Kidney (tissue), 14 donors: ENCODE data around the gene TUBA4A. TPM values are rescaled to one million over a fixed set of nuclear protein-coding genes. Genes with fewer than 3 reads are reported as not detected.

ENCODE experiments used
- DNase-seq, 5 donors: peaks; one replicate each; pipeline ENCODE4 v3.0.0-alpha.2; 2013 to 2020
- FAIRE-seq: peaks from 2 replicates; lab custom pipeline; 2012; peaks lifted over from hg19 to GRCh38; lab: Jason Lieb, UNC
- H3K27ac ChIP-seq, 2 donors: one replicate each; pipeline ENCODE4 v1.7.0; 2013; ENCODE audit warnings: low read depth in 2 of 2, low read length in 2 of 2, inconsistent platforms in 1 of 2
- H3K27me3 ChIP-seq: one replicate; pipeline ENCODE4 v1.7.1; 2013; ENCODE audit warnings: low read length, inconsistent platforms; ENCODE audit not compliant: control insufficient read depth, insufficient read depth
- H3K36me3 ChIP-seq, 3 donors: one replicate each; pipeline versions ENCODE4 v1.7.0 to v1.7.1; 2013; ENCODE audit warnings: low read length in 3 of 3, control low read depth in 1 of 3, inconsistent platforms in 1 of 3; ENCODE audit not compliant: insufficient read depth in 3 of 3, control insufficient read depth in 2 of 3
- H3K4me1 ChIP-seq, 3 donors: one replicate each; pipeline versions ENCODE4 v1.7.0 to v1.7.1; 2013; ENCODE audit warnings: low read length in 3 of 3, inconsistent platforms in 1 of 3, low read depth in 1 of 3; ENCODE audit not compliant: control insufficient read depth in 2 of 3, insufficient read depth in 2 of 3
- H3K4me3 ChIP-seq, 3 donors: one replicate each; pipeline versions ENCODE4 v1.7.0 to v1.8.1; 2013; ENCODE audit warnings: low read length in 3 of 3, control low read depth in 1 of 3, inconsistent platforms in 1 of 3
- H3K9ac ChIP-seq, 3 donors: one replicate each; pipeline versions ENCODE4 v1.7.0 to v1.7.1; 2013; ENCODE audit warnings: low read length in 3 of 3, control low read depth in 1 of 3, inconsistent platforms in 1 of 3
- H3K9me3 ChIP-seq, 3 donors: one replicate each; pipeline versions ENCODE4 v1.7.0 to v1.7.1; 2013; ENCODE audit warnings: low read length in 3 of 3, control low read depth in 1 of 3, inconsistent platforms in 1 of 3; ENCODE audit not compliant: control insufficient read depth in 2 of 3, insufficient read depth in 1 of 3
- CTCF ChIP-seq: IDR thresholded peaks from 3 replicates; pipeline ENCODE4 v1.5.1; 2012; ENCODE audit warnings: mild to moderate bottlenecking, moderate library complexity, borderline replicate concordance; ENCODE audit not compliant: insufficient read depth; ENCODE audit errors: extremely low read depth
- intact Hi-C: fragments of 100-400 bp; cut with DNase I; formaldehyde crosslinking; loops from one replicate; pipeline ENCODE4 v1.11.1; 2022
- polyA plus RNA-seq: library from polyadenylated mRNA; stranded (reverse); fragments of 350-450 nt; fragmentation: Illumina TruSeq; extraction: RNeasy Lipid Tissue Mini Kit (QIAGEN cat#74804); gene quantifications from one replicate; pipeline ENCODE4 v1.2.3, GENCODE V29; 2014; ENCODE audit warnings: low read depth, low replicate concordance; ENCODE audit not compliant: insufficient read depth
- total RNA-seq: library from RNA; stranded (reverse); fragmentation: NEBNext Ultra II Directional; extraction: Animal tissue kit (Norgen Biotek cat#: 25700); gene quantifications from one replicate; pipeline ENCODE4 v1.2.1, GENCODE V29; 2021
- donor health status: control.
- donor health status: control.
- donor health status: control.
- donor health status: control.
- donor health status: control.
- donor health status: DM: yes; HTN: yes; CAD: no.
- donor health status: Normal renal cell carcinoma (clear cell type).

The TUBA4A gene
- total and polyA plus RNA-seq, 2 donors from 2014 or later: 49.4 to 156 TPM

- Histone ChIP-seq H3K27me3 (no peaks in the 10 kb centered on the region), H3K27ac (peak overlapping the region; percentile 85 to 88), H3K4me1 (peaks cover 0 to 16% (median 6%) of the 10 kb centered on the region in 3 donors), H3K4me3 (peak overlapping the region; percentile 50 to 64 (median 55)), H3K36me3 (peaks cover 2 to 51% (median 22%) of the 10 kb centered on the region in 3 donors), H3K9me3 (no peaks in the 10 kb centered on the region), H3K9ac (peak overlapping the region in 2 of 3 donors; percentile 22 to 71)
- FAIRE-seq: no peak
- peak; percentile 74 to 92 (median 84) for DNase-seq
- no peak for TF ChIP-seq CTCF
- intact Hi-C loops: no loop called here
Observed at GRCh38 chr2:219218217-219218731, 35.4 kb downstream of the TUBA4A start.

- H3K27ac ChIP-seq: no peak overlapping the region
- H3K36me3 ChIP-seq: peaks cover 2 to 36% (median 14%) of the 10 kb centered on the region in 3 donors
- DNase-seq (no peak), FAIRE-seq (no peak)
- TF ChIP-seq CTCF: no peak
- H3K4me1 ChIP-seq: peaks cover 0 to 16% (median 6%) of the 10 kb centered on the region in 3 donors
- intact Hi-C loops: no loop called here
- no peaks in the 10 kb centered on the region for H3K27me3 ChIP-seq
- H3K4me3 ChIP-seq: no peak overlapping the region
- no peak overlapping the region for H3K9ac ChIP-seq
- H3K9me3 ChIP-seq: no peaks in the 10 kb centered on the region
Observed at GRCh38 chr2:219216535-219216915, 37.2 kb downstream of the TUBA4A start.

GRCh38 chr2:219215871-219216534, 37.7 kb downstream of the TUBA4A start:
- peaks cover 0 to 16% (median 6%) of the 10 kb centered on the region in 3 donors for H3K4me1 ChIP-seq
- DNase-seq (peak; percentile 31 to 74 (median 63)), FAIRE-seq (no peak)
- no peak overlapping the region for H3K9ac ChIP-seq
- no peaks in the 10 kb centered on the region for H3K27me3 ChIP-seq
- no peaks in the 10 kb centered on the region for H3K9me3 ChIP-seq
- peaks cover 2 to 31% (median 14%) of the 10 kb centered on the region in 3 donors for H3K36me3 ChIP-seq
- intact Hi-C loops: no loop called here
- H3K4me3 ChIP-seq: no peak overlapping the region
- H3K27ac ChIP-seq: no peak overlapping the region
- no peak for TF ChIP-seq CTCF
